ENCODE data around the gene ORAI2. TPM values are rescaled to one million over a fixed set of nuclear protein-coding genes. Genes with fewer than 3 reads are reported as not detected.

Gene ORAI2
- total RNA-seq, 1 donor from 2014 or later, result 47.8 TPM

DNA sequence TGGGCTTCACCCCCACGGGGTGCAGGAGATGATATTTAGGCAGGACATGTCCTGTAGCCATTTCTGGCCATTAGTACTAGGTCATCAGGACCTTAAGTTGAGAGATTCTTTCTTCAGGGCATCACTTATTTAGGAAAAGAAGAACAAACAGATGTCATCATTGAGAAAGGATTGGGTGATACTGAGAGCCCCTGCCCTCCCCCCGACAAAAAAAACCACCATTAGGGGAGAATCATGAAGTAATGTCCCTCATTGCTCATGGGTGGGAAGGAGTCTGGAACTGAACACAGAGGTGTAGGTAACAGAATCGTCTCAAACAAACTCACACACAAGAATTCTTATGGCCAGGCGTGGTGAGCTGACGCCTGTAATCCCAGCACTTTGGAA, 6.4 kb upstream of the ORAI2 start:
- no peak for DNase-seq (ENCODE audit: extremely low spot score, unreplicated experiment)
- H3K9me3 Mint-ChIP-seq (ENCODE audit: unreplicated experiment), result no peaks in the 10 kb centered on the region
- peaks cover 4% of the 10 kb centered on the region for H3K4me1 Mint-ChIP-seq (ENCODE audit: unreplicated experiment)
- no peaks in the 10 kb centered on the region for H3K27me3 Mint-ChIP-seq (ENCODE audit: unreplicated experiment)
- TF ChIP-seq, protein P1, sequence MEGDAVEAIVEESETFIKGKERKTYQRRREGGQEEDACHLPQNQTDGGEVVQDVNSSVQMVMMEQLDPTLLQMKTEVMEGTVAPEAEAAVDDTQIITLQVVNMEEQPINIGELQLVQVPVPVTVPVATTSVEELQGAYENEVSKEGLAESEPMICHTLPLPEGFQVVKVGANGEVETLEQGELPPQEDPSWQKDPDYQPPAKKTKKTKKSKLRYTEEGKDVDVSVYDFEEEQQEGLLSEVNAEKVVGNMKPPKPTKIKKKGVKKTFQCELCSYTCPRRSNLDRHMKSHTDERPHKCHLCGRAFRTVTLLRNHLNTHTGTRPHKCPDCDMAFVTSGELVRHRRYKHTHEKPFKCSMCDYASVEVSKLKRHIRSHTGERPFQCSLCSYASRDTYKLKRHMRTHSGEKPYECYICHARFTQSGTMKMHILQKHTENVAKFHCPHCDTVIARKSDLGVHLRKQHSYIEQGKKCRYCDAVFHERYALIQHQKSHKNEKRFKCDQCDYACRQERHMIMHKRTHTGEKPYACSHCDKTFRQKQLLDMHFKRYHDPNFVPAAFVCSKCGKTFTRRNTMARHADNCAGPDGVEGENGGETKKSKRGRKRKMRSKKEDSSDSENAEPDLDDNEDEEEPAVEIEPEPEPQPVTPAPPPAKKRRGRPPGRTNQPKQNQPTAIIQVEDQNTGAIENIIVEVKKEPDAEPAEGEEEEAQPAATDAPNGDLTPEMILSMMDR (IDR thresholded peaks at IDR 0.05), result no peak
- peaks cover 29% of the 10 kb centered on the region for H3K36me3 Mint-ChIP-seq (ENCODE audit: unreplicated experiment)
- H3K27ac Mint-ChIP-seq (ENCODE audit: unreplicated experiment), result no peak overlapping the region
- H3K4me3 Mint-ChIP-seq (ENCODE audit: unreplicated experiment), result no peak overlapping the region

DNA sequence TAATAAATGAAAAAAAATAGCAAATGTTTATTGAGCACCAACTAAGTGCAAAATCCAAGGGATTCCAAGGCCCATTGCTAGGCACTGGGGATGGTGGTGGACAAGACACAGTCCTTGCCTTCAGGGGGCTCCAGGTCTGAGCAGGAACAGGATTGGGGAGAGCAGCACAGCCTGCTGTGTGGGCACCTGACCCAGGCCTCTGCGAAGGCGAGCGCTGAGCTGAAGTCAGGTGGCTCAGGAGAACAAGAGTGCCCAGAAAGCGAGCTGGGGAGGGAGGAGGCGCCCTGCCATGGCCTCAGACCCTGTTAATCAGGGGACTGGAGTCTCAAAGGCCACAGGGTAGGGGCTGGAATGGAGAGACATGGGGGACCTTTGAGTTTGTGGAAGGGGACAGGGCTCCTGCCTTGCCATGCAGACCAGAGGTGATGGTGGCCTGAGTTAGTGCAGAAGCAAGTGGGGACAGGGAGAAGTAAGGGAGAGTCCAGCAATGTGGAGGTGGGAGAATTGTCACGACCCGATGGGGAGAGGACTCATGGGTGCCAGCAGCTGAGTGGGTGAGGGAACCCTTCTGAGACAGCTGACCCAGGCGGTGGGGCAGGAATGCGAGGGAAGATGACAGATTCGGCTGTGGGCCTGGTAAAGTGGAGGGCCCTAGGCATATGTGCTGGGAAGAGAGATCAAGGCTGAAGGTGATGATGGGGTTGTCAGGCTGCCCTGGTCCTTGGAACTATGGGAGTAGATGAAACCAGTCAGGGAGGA, 4.1 kb upstream of the ORAI2 start:
- no peaks in the 10 kb centered on the region for H3K27me3 Mint-ChIP-seq (ENCODE audit: unreplicated experiment)
- H3K4me1 Mint-ChIP-seq (ENCODE audit: unreplicated experiment), result peaks cover 12% of the 10 kb centered on the region
- TF ChIP-seq, protein P1 (IDR thresholded peaks at IDR 0.05), result no peak
- peaks cover 22% of the 10 kb centered on the region for H3K36me3 Mint-ChIP-seq (ENCODE audit: unreplicated experiment)
- no peak for DNase-seq (ENCODE audit: extremely low spot score, unreplicated experiment)
- H3K9me3 Mint-ChIP-seq (ENCODE audit: unreplicated experiment), result no peaks in the 10 kb centered on the region
- H3K4me3 Mint-ChIP-seq (ENCODE audit: unreplicated experiment), result no peak overlapping the region
- peak overlapping the region; percentile 19 for H3K27ac Mint-ChIP-seq (ENCODE audit: unreplicated experiment)

DNA sequence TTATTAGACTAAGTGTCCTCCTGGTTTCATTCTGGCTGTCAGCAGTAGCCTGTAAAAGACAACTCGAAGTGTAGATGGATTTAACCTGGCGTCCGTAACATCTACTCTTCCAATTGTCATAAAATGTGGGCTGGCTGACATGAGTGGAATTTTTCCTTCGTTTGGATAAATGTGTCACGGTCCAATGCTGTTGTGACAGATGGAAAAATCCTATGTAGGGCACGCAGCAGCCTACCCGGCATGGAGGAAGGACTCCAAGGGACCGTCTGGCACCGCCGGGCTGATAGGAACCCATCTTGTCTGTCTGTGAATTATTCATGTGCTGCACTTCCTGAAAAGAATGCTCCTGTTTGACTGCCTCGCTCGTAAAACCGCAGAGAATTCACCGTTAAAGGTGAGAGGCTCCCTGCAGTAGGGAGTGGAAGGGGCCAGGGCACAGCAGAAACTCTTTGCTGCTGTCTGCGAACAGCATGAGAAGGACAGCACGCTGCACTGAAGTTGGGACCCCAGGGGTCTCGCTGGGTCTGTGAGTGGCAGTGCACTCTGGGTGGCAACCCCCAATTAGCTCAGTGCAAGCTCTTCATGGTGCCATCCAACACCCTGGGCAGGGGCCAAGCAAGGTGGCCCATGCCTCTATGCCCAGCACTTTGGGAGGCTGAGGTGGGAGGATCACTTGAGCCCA, 1.6 kb upstream of the ORAI2 start:
- TF ChIP-seq, protein P1 (IDR thresholded peaks at IDR 0.05), result no peak
- Mint-ChIP-seq H3K4me3 (ENCODE audit: unreplicated experiment) (peak overlapping the region; percentile 33), H3K36me3 (ENCODE audit: unreplicated experiment) (peaks cover 4% of the 10 kb centered on the region), H3K27ac (ENCODE audit: unreplicated experiment) (peak overlapping the region; percentile 60), H3K27me3 (ENCODE audit: unreplicated experiment) (no peaks in the 10 kb centered on the region), H3K4me1 (ENCODE audit: unreplicated experiment) (peaks cover 20% of the 10 kb centered on the region), H3K9me3 (ENCODE audit: unreplicated experiment) (no peaks in the 10 kb centered on the region)
- DNase-seq (ENCODE audit: extremely low spot score, unreplicated experiment), result no peak

DNA sequence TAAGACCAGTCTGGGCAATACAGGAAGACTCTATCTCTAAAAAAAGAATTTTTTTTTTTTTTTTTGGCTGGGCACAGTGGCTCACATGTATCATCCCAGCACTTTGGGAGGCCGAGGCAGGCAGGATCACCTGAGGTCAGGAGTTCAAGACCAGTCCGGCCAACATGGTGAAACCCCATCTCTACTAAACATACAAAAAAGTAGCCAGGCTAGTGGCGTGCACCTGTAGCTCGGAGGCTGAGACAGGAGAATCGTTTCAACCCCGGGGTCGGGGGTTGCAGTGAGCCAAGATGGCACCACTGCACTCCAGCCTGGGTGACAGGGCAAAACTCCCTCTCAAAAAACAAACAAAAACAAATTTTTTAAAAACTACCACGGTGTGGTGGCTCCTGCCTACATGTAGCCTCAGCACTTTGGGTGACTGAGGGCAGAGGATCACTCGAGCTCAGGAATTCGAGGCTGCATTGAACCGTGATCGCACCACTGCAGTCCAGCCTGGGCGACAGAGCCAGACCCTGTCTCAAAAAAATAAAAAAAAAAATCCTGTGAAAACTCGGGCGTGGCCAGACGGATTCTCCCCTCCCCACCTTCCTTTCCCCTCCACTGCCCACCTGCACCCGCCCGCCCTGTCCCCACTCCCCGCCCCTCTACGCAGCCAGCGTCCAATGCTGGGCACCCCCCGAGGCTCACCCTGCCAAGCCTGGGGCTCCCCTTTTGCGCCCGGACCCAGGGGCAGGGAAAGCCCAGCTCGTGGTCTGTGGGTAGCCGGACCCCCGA, 745 bp upstream of the ORAI2 start:
- peaks cover 3% of the 10 kb centered on the region for H3K36me3 Mint-ChIP-seq (ENCODE audit: unreplicated experiment)
- peak overlapping the region; percentile 71 for H3K4me3 Mint-ChIP-seq (ENCODE audit: unreplicated experiment)
- H3K27ac Mint-ChIP-seq (ENCODE audit: unreplicated experiment), result peak overlapping the region; percentile 60
- DNase-seq (ENCODE audit: extremely low spot score, unreplicated experiment), result no peak
- TF ChIP-seq, protein P1 (IDR thresholded peaks at IDR 0.05), result no peak
- peaks cover 20% of the 10 kb centered on the region for H3K4me1 Mint-ChIP-seq (ENCODE audit: unreplicated experiment)
- H3K27me3 Mint-ChIP-seq (ENCODE audit: unreplicated experiment), result no peaks in the 10 kb centered on the region
- no peaks in the 10 kb centered on the region for H3K9me3 Mint-ChIP-seq (ENCODE audit: unreplicated experiment)
